Measurements from ENCODE around the gene KCNJ4.

DNA sequence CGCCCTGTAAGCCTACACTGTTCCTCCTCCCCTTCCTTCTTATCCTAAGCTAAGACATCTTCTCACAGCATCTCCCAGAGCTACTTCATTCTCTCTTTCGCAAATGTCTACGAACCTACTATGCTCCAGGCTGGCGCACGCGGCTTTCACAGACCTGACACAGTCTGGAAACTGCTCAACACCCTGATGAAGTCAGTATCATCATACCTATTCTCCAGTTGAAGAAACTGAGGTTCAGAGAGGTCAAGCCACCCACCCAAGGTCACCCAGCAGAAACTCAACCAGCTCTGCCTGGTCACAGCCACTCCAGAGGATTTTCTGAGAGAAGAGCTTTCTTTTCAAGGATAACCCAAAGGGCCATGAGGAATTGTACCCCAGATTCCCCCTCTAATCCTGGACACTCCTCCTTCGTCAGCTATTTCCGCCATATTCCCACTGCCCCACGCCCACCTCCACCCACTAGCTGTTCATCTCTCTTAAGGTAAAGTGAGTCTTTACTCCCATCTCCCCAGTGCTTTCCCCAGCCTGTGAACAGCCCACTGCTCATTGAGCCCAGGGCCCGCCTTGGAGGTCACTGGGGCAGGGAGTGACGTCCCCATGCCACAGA is 1.8 kb downstream of the KCNJ4 start:
- TF ChIP-seq, protein P1, sequence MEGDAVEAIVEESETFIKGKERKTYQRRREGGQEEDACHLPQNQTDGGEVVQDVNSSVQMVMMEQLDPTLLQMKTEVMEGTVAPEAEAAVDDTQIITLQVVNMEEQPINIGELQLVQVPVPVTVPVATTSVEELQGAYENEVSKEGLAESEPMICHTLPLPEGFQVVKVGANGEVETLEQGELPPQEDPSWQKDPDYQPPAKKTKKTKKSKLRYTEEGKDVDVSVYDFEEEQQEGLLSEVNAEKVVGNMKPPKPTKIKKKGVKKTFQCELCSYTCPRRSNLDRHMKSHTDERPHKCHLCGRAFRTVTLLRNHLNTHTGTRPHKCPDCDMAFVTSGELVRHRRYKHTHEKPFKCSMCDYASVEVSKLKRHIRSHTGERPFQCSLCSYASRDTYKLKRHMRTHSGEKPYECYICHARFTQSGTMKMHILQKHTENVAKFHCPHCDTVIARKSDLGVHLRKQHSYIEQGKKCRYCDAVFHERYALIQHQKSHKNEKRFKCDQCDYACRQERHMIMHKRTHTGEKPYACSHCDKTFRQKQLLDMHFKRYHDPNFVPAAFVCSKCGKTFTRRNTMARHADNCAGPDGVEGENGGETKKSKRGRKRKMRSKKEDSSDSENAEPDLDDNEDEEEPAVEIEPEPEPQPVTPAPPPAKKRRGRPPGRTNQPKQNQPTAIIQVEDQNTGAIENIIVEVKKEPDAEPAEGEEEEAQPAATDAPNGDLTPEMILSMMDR (IDR thresholded peaks at IDR 0.05; ENCODE audit: low read length): no peak
- TF ChIP-seq EZH2 (optimal IDR thresholded peaks at IDR 0.05; ENCODE audit: low read depth, low read length) (no peak), EZH2phosphoT487 (IDR thresholded peaks at IDR 0.05; ENCODE audit: low read length) (no peak)

Data from MM.1S (cell line).